ENCODE measurements around the gene MYOM1.
A peak's percentile ranks its signal among the peaks of the same experiment; 100 is the strongest.

Gene MYOM1

GRCh38 chr18:3266062-3266608 is 46.4 kb upstream of the MYOM1 start:
- Histone ChIP-seq H3K4me3 (ENCODE audit: low read length) (peak overlapping the region; percentile 7; the same call in 1 of the 2 replicates), H3K4me2 (ENCODE audit: low read length) (peak overlapping the region; percentile 73), H3K79me2 (ENCODE audit: control insufficient read depth, low read length) (peaks cover 99% of the 10 kb centered on the region), H4K20me1 (ENCODE audit: control insufficient read depth, insufficient read depth, low read depth, low read length) (peaks cover 46% of the 10 kb centered on the region), H3K4me1 (ENCODE audit: control insufficient read depth, low read length) (peaks cover 68% of the 10 kb centered on the region), H3K27ac (ENCODE audit: low read depth, low read length) (no peak overlapping the region), H3K36me3 (ENCODE audit: control insufficient read depth, low read length) (peaks cover 25% of the 10 kb centered on the region), H3K9me3 (ENCODE audit: control insufficient read depth, insufficient read depth, low read length) (no peaks in the 10 kb centered on the region), H3K27me3 (ENCODE audit: control insufficient read depth, low read length) (no peaks in the 10 kb centered on the region), H3K9me2 (replicated peaks; ENCODE audit: control insufficient read depth, low read length) (no peaks in the 10 kb centered on the region), H3F3A (ENCODE audit: control insufficient read depth, insufficient read depth) (peaks cover 2% of the 10 kb centered on the region; the same call in 1 of the 2 replicates)
- TF ChIP-seq EZH2phosphoT487 (IDR thresholded peaks at IDR 0.05; ENCODE audit: borderline replicate concordance, low read length) = no peak
- TF ChIP-seq CTCF (IDR thresholded peaks at IDR 0.05; ENCODE audit: low read depth, low read length, poor library complexity, severe bottlenecking) = no peak

GRCh38 chr18:3265564-3266033 is 45.8 kb upstream of the MYOM1 start:
- no peak overlapping the region for H3K27ac ChIP-seq (ENCODE audit: low read depth, low read length)
- TF ChIP-seq CTCF (IDR thresholded peaks at IDR 0.05; ENCODE audit: low read depth, low read length, poor library complexity, severe bottlenecking) (no peak), EZH2phosphoT487 (IDR thresholded peaks at IDR 0.05; ENCODE audit: borderline replicate concordance, low read length) (no peak)
- H3K9me2 ChIP-seq (replicated peaks; ENCODE audit: control insufficient read depth, low read length) = no peaks in the 10 kb centered on the region
- peaks cover 25% of the 10 kb centered on the region for H3K36me3 ChIP-seq (ENCODE audit: control insufficient read depth, low read length)
- peak overlapping the region; percentile 73 for H3K4me2 ChIP-seq (ENCODE audit: low read length)
- no peaks in the 10 kb centered on the region for H3K27me3 ChIP-seq (ENCODE audit: control insufficient read depth, low read length)
- H3K4me1 ChIP-seq (ENCODE audit: control insufficient read depth, low read length) = peaks cover 71% of the 10 kb centered on the region
- H4K20me1 ChIP-seq (ENCODE audit: control insufficient read depth, insufficient read depth, low read depth, low read length) = peaks cover 46% of the 10 kb centered on the region
- peak overlapping the region; percentile 7; the same call in 1 of the 2 replicates for H3K4me3 ChIP-seq (ENCODE audit: low read length)
- H3K79me2 ChIP-seq (ENCODE audit: control insufficient read depth, low read length) = peaks cover 99% of the 10 kb centered on the region
- peaks cover 3% of the 10 kb centered on the region; the same call in 1 of the 2 replicates for H3F3A ChIP-seq (ENCODE audit: control insufficient read depth, insufficient read depth)
- no peaks in the 10 kb centered on the region for H3K9me3 ChIP-seq (ENCODE audit: control insufficient read depth, insufficient read depth, low read length)

GRCh38 chr18:3264362-3264761 is 44.6 kb upstream of the MYOM1 start:
- no peaks in the 10 kb centered on the region for H3K9me2 ChIP-seq (replicated peaks; ENCODE audit: control insufficient read depth, low read length)
- TF ChIP-seq EZH2phosphoT487 (IDR thresholded peaks at IDR 0.05; ENCODE audit: borderline replicate concordance, low read length) (no peak), CTCF (IDR thresholded peaks at IDR 0.05; ENCODE audit: low read depth, low read length, poor library complexity, severe bottlenecking) (no peak)
- H3K4me1 ChIP-seq (ENCODE audit: control insufficient read depth, low read length) = peaks cover 77% of the 10 kb centered on the region
- peaks cover 43% of the 10 kb centered on the region for H4K20me1 ChIP-seq (ENCODE audit: control insufficient read depth, insufficient read depth, low read depth, low read length)
- H3F3A ChIP-seq (ENCODE audit: control insufficient read depth, insufficient read depth) = peaks cover 7% of the 10 kb centered on the region; the same call in 1 of the 2 replicates
- no peak overlapping the region for H3K27ac ChIP-seq (ENCODE audit: low read depth, low read length)
- H3K36me3 ChIP-seq (ENCODE audit: control insufficient read depth, low read length) = peaks cover 32% of the 10 kb centered on the region
- no peaks in the 10 kb centered on the region for H3K27me3 ChIP-seq (ENCODE audit: control insufficient read depth, low read length)
- peaks cover 91% of the 10 kb centered on the region for H3K79me2 ChIP-seq (ENCODE audit: control insufficient read depth, low read length)
- peak overlapping the region; percentile 33 for H3K4me3 ChIP-seq (ENCODE audit: low read length)
- no peaks in the 10 kb centered on the region for H3K9me3 ChIP-seq (ENCODE audit: control insufficient read depth, insufficient read depth, low read length)
- peak overlapping the region; percentile 73 for H3K4me2 ChIP-seq (ENCODE audit: low read length)

All from DOHH2 (cell line).